Bone marrow (tissue), 2 donors: ENCODE results near the gene TRAPPC1.
"Not testable (repeated sequence)": the region's sequence is repeated elsewhere in the genome, so short reads cannot be mapped to it uniquely, and the experiment has no call there.

Experiments
- DNase-seq, 2 donors: peaks; one replicate each; lab custom pipeline; 2025; lab: John Stamatoyannopoulos, UW

The TRAPPC1 gene, protein sequence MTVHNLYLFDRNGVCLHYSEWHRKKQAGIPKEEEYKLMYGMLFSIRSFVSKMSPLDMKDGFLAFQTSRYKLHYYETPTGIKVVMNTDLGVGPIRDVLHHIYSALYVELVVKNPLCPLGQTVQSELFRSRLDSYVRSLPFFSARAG

GRCh38 chr17:7931709-7932482 lies at the start of gene TRAPPC1, which contains the start of gene CNTROB:
TSS of gene TRAPPC1 (minus strand) at chr17:7931946. CDS start at chr17:7931829, 117 bp downstream.
TSS of gene CNTROB (plus strand) at chr17:7932206. CDS start at chr17:7933080, 874 bp downstream.
- DNase-seq, result peak; percentile 94 to 98

DNA sequence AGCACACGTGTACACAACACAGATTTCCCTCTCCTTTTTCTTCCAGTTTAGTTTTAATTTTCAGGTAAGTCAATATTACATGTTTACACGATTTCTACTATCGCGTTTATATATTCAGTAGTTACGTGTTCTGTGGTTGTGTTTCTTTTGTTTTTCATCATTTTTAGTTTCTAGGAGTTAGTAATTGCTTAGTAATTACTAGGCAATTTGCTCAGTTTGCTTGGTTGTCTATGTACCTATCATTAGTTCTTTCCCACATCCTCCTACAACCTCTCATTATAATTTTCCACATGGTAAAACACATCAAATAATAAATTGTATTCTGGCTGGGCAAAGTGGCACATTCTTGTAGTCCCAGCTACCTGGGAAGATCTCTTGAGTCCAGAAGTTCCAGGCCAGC lies 46.1 kb upstream of the TRAPPC1 start:
- no peak for DNase-seq

DNA sequence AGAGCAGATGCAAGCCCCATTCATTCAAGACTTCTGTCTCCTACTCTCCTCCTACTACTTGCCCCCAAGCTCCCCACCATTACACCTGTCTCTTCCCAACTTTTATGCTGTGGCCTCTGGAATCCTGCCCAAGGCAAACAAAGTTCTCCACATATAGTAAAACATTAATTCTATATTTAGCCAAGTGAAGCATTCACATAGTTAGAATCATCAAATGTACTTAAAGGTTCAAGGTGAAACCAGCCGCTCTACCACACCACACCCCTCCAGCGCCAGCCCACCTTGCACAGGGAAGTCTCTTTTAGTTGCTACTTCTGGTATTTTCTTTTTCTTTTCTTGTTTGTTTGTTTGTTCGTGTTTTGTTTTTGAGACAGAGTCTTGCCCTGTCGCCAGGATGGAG lies 45.3 kb upstream of the TRAPPC1 start:
- DNase-seq, result no peak

DNA sequence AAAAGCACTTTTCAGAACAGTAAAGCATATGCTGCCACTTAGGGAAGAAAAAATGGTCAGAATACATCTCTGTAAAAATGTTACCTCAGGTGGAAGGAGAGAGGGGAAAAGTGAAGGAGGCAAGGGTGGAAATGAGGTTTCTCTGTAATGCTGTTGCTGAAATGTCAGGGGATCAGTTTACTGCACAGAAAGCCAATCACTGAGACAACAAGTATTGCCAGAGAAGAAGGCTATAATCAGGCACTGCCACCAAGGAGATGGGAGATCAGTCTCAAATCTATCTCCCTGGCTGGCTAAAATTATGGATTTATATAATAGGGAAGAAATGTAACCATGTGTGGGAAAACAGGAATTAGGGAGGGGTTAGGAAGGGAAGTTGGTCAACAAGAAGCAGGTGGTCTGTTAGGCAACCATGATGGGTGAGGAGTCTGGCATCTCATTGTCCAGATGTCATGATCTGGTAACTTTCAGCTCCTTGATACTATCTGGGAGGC lies 42.9 kb upstream of the TRAPPC1 start:
- DNase-seq, result no peak

DNA sequence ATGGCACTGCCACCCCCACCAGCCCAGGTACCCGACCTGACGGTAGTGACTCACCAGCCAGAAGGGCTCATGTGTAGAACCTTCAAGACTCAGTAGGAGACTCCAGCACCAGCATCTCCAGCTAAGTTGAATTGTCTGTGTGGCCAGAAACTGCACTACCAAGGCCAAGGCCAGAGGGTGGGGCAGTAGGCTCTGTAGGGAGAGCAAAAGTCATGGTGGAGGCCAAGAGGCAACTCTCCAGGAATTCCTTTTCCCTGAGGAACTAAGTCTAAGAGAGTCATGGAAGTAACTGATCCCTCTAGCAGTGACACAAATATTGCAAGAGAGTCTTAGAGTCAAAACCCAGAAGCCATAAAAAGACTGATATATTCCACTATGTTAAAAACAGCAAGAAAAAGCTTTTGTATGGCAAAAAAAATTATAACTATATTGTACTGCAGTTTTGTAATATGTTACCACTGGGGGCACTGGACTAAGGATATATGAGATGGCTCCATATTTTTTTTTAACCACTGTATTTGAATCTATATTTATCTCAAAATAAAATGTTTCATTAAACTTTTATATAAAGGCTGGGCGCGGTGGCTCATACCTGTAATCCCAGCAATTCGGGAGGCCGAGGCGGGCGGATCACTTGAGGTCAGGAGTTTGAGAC lies 40.5 kb upstream of the TRAPPC1 start:
- no peak for DNase-seq

DNA sequence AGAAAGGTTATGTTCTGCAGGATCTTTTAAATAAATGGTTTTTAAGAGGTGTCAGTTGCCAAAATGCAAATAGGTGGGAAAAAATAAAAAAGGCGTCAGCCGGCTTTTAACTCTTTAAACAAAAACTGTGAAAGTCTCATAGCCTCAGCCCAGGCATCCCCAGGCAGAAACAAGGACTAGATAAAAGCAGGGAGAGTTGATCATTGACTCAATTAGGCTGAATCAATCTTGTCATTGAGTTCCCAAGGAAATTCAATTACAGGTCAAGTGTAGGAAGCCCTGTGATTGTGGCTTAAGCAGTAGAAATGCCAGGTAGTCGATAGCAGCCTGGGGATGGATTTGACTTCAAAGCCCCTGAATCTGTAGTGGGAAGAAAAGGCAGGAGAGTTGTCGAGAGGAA lies 39.9 kb upstream of the TRAPPC1 start:
- DNase-seq, result no peak

DNA sequence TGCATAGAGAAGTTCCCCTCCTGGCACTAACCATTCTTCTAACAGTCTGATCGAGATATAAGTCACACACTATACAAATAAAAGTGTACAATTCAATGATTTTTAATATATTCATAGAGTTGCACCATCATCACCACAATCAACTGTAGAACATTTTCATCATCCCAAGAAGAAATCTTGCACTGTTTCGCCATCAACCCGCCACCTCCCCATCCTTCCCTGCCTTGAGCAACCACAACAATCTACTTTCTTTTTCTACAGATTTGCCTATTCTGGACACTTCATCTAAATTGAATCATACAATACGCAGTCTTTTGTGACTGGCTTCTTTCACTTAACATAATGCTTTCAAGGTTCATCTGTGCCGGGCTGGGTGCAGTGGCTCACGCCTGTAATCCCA lies 37.7 kb upstream of the TRAPPC1 start:
- no peak for DNase-seq

DNA sequence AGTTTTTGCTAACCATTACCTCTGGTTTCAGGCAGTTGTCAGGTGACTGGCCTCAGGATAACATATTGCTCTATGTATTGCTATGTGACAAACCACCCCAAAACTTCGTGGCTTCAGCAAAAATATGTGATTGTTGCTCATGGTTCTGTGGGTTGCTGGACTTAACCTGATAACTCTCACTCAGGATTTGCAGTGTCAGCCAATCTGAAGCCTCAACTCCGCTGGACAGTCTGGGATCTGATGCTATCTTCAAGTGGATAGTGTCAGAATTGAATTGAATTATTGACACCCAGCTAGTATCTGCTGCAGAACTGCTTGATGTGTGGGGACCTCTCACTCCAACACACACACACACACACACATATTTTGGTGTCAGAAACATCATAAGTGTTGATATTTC lies 36.0 kb upstream of the TRAPPC1 start:
- no peak for DNase-seq

GRCh38 chr17:7961421-7961820 lies 29.7 kb upstream of the TRAPPC1 start:
- DNase-seq, result no peak

DNA sequence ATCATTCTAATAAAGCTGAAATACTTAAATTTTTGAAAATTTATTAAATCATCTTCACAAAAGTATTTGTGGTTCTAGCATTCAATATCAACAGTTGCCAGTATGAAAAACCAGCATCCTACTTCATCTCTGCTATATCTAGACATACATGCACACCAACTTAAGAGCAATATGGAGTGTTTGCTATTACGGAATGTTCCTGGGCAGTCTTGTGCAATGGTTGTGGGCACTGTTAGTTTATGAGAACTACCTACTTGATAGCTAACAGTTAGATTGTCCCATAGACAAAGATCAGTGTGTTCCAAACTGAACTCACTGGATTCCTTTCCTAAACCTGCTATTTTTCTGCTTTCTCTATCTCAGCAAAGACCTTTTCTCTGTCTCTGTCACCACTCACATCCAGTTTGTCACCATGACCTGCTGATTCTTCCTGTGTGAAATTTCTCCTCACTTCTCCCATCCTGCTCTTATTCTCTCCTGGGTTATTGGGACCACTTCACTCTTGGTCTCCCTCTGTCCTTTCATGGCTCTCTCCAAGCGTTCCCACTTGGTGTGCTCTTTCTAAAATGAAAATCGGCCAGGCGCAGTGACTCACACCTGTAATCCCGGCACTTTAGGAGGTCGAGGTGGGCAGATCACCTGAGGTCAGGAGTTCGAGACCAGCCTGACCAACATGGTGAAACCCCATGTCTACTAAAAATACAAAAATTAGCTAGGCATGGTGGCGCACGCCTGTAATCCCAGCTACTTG lies 27.9 kb upstream of the TRAPPC1 start:
- no peak for DNase-seq

- no peak for DNase-seq
Measured at GRCh38 chr17:7956228-7956965, 24.7 kb upstream of the TRAPPC1 start.

DNA sequence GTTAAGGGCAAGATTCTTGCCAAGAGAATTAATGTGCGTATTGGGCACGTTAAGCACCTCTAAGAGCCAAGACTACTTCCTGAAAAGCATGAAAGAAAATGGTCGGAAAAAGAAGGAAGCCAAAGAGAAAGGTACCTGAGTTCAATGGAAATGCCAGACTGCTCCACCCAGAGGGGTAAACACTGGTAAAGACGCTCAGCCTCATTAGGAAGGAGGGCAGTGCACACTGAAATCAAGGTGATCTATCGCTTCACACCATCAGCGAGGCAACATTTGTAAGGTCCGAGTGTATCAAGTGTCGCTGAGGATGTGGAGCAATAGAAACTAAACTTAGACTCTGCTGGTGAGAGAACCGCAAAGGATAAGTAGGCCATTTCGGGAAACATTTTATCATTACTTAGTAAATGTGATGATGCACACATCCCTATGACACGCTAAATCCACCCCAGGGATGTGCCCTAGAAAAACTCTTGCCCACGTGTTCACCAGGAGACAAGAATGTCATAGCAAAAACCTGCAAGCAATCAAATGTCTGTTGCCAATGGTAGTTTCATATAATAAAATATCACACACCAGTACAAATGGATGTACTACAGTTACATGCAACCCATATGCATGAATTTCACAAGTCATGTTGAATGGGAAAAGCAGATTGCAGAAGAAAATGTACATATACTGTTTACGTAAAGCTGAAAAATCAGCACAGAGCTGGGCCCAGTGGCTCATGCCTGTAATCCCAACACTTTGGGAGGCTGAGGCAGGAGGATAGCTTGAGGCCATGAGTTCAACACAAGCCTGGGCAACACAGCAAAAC lies 23.9 kb upstream of the TRAPPC1 start:
- DNase-seq, result no peak

DNA sequence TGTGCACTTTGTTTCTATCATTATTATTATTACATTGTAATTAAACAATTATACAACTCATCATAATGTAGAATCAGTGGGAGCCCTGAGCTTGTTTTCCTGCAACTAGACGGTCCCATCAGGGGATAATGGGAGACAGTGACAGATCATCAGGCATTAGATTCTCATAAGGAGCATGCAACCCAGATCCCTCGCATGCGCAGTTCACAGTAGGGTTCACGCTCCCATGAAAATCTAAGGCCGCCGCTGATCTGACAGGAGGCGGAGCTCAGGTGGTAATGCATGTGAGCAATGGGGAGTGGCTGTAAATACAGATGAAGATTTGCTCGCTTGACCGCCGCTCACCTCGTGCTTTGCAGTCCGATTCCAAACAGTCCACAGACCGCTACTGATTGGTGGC lies 21.5 kb upstream of the TRAPPC1 start:
- not testable (repeated sequence) for DNase-seq

DNA sequence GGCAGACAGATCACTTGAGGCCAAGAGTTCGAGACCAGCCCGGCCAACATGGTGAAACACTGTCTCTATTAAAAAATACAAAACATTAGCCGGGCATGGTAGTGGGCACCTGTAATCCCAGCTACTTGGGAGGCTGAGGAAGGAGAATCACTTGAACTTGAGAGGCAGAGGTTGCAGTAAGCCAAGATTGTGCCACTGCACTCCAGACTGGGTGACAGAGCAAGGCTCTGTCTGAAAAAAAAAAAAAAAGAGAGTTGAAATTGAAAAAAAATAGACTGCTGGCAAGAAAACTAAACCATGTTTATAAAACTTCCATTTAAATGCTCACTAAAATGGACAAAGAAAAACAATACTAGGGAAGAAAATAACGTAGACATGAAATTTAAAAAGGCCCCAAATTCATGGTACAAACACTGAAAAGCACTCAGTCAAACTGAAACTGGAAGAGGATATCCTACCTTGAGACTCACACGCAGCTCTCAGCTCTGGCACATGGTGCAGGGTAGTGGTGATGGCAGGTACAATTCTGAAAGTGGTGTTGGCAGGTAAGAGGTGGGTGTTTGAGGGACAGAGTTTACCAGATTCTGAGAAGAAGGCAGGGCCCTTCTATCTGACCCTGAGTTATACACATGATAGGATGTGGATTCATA lies 19.5 kb upstream of the TRAPPC1 start:
- DNase-seq, result no peak

DNA sequence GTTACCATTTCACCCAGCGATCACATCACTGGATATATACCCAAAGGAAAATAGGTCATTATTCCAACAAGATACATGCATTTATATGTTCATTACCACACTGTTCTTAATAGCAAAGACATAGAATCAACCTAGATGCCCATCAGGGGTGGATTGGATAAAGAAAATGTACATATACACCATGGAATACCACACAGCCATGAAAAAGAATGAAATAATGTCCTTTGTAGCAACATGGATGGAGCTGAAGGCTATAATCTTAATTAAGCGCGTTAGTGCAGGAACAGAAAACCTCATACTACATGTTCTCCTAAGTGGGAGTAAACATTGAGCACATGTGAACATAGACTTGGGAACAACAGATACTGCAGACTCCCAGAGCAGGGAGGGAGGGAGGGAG lies 18.8 kb upstream of the TRAPPC1 start:
- DNase-seq, result no peak

DNA sequence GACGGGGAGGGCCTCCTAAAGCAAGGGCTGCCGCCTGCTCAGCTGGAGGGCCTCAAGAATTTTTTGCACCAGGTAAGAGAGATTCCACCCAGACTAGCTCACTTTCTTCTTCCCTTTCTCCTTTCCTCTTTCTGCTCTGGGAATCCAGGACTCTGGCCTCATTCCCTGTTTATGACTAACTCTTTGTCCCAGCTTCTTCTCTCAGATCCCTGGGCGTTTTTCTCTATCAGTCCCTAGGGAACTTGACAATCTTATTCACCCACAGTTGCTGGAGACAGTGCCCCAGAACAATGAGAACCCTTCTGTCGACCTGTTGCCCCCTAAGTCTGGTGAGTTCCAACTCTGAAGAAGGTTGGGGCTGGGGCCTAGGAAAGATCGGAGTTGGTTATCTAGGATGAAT lies 15.9 kb upstream of the TRAPPC1 start:
- no peak for DNase-seq

DNA sequence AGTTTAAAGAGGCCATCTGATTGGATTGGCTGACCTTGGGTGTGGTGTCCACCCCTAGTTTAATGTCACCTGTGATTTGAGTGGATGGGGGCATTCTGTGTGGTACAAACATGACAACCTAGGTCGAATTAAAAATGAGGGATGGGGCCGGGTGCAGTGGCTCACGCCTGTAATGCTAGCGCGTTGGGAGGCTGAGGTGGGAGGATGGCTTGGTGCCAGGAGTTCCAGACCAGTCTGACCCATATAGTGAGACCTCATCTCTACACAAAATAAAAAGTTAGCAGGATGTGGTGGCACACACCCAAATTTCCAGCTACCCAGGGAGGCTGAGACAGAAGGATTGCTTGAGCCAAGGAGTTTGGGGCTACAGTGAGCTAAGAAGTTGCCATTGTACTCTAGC lies 14.7 kb upstream of the TRAPPC1 start:
- no peak for DNase-seq

DNA sequence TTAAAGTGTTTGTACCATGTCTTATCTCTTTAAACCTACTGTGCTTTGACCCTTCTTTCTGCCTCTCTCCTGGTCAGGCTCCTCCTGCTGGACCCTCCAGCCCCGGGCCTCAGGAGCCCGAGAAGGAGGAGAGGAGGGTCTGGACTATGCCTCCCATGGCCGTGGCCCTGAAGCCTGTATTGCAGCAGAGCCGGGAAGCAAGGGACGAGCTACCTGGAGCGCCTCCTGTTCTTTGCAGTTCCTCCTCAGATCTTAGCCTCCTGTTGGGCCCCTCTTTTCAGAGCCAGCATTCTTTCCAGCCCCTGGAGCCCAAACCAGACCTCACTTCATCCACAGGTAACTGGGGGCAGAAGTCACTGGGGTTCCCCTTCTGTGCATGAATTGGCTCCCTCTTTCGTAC lies 13.9 kb upstream of the TRAPPC1 start:
- DNase-seq, result no peak

DNA sequence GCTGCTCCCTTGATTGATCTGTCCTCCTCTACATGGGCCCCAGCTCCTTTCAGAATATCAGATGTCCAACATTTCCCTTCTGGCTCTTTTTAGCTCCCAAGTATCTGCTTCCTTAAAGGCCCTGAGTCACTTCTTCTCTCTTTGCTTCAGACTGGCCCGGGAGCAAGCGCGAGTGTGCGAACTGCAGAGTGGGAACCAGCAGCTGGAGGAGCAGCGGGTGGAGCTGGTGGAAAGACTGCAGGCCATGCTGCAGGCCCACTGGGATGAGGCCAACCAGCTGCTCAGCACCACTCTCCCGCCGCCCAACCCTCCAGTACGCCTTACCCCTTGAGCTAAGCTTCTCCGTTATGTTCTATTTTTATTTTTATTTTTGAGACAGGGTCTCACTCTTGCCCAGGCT lies 12.6 kb upstream of the TRAPPC1 start:
- no peak for DNase-seq

- DNase-seq, result no peak
Measured at GRCh38 chr17:7943291-7943690, 11.5 kb upstream of the TRAPPC1 start.
